GM12872 (cell line): ENCODE measurements around the gene BEND5.

ENCODE experiments used
- CTCF ChIP-seq: IDR thresholded peaks from 3 replicates; pipeline ENCODE4 v1.5.1; 2011; ENCODE audit warnings: low read depth, mild to moderate bottlenecking, low read length, moderate library complexity; ENCODE audit not compliant: insufficient read depth

The BEND5 gene

GRCh38 chr1:48767975-48768510, 8.6 kb downstream of the BEND5 start:
- TF ChIP-seq CTCF, result no peak

GRCh38 chr1:48765335-48765734, 11.4 kb downstream of the BEND5 start:
- no peak for TF ChIP-seq CTCF

GRCh38 chr1:48761986-48762385, 14.7 kb downstream of the BEND5 start:
- no peak for TF ChIP-seq CTCF

- TF ChIP-seq CTCF, result no peak
Observed at GRCh38 chr1:48761411-48761810, 15.3 kb downstream of the BEND5 start.

- no peak for TF ChIP-seq CTCF
Observed at GRCh38 chr1:48760857-48761256, 15.8 kb downstream of the BEND5 start.

- TF ChIP-seq CTCF, result no peak
Observed at GRCh38 chr1:48758976-48759375, 17.7 kb downstream of the BEND5 start.

GRCh38 chr1:48757363-48757762, 19.3 kb downstream of the BEND5 start:
- no peak for TF ChIP-seq CTCF
